IPS-11a (cell line): ENCODE measurements around the gene DRAM1.
"Not testable (repeated sequence)": the region's sequence is repeated elsewhere in the genome, so short reads cannot be mapped to it uniquely, and the experiment has no call there.

Source experiments
- H3K4me3 ChIP-seq: one replicate; pipeline ENCODE4 v1.5.1; 2013; ENCODE audit warnings: low read depth, low read length, control low read depth

Gene DRAM1

DNA sequence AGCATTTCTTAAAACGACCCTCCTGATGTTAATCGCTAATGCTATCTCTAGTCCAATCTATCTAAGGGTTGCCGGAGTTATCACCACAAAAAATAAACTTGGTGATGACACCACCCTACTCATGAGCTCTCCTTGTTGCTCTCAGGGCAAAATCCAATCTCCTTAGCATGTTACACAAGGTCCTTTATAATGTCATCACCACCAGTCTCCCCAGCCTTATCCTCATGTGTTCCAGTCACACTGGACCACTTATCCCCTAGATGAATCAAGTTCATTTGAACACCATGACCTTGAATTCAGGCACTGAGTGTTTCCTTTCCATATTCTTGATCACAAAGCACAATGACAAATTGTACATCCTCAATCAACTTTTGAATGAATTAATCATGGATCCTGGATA, 19.0 kb upstream of the DRAM1 start:
- no peak overlapping the region for H3K4me3 ChIP-seq

DNA sequence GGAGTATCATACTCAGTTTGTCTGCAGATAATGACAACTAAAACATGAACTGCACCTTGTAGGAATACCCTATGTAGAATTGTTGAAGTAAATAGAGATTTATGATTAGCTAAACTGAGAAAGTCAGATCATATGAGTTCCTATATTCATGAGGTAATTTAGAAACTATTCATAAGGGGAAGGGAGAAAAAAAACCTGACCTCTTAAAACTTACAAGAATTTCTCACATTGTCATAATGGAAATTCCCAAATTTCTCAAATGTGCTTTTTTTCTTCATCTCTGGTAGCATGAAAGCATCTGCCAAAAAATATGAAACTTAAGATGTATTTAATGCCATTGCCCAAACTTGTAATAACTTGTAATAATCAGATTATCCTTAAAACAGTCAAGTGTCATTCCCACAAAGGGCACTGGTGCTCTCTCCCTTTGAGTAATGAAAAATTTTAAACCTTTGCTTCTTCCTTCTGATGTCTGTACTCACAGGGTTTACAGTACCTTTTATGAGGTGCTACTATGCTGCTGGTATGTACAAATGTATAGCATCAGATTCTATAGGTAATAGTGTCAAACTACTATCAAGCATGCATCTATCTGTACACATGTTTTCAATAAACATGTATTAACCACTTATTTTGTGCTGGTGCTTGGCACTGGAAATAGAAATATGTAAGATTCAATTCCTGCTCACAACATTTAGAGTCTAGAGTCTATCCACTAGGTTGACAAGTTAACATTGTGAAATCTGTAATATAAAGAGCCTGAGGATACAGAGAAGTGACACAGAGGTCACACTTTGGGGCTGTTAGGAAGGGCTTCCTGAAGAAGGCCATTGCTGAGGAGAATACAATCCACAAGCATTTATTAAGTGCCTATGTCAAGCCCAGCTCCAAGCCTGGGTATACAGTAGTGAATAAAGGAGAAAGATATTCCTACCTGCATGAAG, 17.4 kb upstream of the DRAM1 start:
- H3K4me3 ChIP-seq: no peak overlapping the region

DNA sequence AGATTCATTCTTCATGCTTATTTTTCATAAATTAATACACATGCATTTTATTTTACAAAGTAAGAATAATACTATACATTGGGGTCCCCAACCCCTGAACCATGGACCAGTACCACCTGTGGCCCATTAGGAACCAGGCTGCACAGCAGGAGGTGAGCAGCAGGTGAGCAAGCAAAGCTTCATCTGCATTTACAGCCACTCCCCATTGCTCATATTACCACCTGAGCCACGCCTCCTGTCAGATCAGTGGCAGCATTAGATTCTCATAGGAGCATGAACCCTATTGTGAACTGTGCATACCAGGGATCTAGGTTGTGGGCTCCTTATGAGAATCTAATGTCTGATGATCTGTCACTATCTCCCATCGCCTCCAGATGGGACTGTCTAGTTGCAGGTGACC, 15.7 kb upstream of the DRAM1 start:
- H3K4me3 ChIP-seq: not testable (repeated sequence)

DNA sequence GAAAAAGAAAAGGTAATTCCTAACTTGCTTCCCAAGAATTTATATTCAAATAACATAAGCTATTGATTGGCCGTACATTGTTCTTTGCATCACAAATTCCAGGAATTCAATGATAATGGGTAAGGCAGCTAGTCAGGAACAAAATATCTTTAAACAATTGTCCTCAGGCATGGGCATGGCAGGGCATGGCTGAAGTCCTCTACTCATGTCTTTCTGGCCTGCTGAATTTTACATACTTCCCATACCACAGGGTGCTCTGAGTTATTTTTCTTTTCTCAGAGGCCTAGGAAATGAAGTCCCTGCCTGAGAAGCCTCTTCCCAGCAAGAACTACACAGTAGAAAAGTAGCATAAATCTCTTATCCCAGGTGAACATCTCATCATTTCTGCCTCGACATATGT, 15.1 kb upstream of the DRAM1 start:
- H3K4me3 ChIP-seq: no peak overlapping the region

DNA sequence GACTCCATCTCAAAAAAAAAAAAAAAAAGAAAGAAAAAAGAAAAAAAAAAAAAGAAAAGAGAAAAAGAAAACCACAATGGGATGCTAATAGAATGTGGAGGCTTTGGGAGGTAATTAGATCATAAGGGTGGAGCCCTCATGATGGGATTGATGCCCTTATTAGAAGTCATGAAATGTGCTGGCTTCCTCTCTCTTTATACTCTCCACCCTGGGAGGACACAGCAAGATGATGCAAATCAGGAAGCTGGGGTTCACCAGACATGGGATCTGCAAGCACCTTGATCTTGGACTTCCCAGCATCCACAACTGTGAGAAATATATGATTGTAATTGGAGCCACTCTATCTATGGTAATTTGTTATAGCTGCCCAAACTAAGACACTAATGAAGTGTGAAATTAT, 13.4 kb upstream of the DRAM1 start:
- H3K4me3 ChIP-seq: no peak overlapping the region

DNA sequence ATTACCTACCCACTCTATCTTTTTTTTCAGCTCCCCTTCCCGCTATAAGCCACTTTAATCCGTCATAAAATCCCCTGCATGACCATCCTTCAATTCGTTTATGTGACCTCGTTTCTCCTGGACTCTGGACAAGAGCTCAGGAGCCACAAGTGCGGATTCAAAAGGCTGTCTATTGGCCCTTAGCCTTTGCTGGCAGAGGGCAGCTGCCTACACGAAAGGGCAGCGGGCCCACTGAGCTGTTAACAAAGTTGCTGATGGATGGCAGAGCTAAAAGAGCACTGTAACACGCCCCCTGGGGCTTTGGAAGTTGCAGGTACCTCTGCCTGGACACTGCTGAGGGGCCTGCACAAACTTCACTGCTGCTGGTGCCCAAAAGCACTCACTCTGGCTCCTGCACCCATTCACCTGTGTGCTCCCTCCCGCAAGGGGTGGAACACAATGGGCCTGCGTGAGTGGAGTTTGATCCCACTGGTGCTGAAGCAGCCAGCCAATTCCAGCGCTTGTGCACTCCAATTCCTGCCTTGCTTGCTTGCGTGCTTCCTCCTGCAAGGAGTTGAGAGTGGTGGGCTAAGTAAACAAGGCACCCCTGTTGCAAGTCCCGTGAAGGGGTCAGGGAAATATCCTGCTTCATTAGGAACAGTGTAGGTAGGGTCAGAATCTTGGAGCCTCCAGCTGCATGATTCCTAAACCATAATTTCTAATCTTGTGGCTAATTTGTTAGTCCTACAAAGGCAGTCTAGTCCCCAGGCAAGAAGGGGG, 10.6 kb upstream of the DRAM1 start:
- H3K4me3 ChIP-seq: no peak overlapping the region

DNA sequence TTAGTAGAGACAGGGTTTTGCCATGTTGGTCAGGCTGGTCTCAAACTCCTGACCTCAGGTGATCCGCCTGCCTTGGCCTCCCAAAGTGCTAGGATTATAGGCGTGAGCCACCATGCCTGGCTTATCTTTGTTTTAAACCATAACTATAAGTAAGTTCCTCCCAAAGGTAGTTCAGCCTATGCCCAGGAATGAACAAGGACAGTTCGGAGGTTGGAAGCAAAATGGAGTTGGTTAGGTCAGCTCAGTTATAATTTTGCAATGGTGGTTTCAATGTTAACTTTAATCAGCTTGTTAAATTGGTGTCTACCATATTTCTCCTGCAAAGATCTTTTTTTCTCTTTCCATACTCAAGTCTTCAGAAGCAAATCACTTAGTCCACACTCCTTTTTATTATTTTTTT, 9.8 kb upstream of the DRAM1 start:
- not testable (repeated sequence) for H3K4me3 ChIP-seq

DNA sequence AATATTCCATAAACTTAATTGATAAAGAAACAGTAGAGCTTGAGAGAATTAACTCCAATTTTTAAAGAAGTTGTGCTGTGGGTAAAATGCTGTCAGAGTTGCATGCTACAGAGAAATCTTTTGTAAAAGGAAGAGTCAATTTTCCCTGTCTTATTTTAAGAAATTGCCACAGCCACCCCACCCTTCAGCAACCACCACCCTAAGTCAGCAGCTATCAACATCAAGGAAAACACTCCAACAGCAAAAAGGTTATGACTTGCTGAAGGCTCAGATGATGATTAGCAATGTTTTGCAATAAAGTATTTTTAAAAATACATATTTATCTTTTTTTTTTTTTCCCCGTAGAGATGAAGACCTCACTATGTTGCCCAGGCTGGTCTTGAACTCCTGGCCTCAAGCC, 6.5 kb upstream of the DRAM1 start:
- H3K4me3 ChIP-seq: no peak overlapping the region

DNA sequence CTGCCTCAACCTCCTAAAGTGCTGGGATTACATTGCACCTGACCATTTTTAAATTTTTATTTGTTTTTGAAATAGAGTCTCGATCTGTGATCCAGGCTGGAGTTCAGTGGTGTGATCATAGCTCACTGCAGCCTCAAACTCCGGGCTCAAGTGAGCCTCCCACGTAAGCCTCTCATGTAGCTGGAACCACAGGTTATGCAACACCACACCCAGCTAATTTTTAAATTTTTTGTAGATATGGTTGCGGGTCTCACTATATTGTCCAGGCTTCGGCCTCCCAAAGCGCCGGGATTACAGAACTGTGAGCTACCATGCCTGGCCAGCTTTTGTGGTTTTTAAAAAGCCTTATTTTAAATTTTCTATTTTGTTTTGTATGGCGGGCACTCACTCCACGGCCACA, 2.2 kb upstream of the DRAM1 start:
- H3K4me3 ChIP-seq: no peak overlapping the region

DNA sequence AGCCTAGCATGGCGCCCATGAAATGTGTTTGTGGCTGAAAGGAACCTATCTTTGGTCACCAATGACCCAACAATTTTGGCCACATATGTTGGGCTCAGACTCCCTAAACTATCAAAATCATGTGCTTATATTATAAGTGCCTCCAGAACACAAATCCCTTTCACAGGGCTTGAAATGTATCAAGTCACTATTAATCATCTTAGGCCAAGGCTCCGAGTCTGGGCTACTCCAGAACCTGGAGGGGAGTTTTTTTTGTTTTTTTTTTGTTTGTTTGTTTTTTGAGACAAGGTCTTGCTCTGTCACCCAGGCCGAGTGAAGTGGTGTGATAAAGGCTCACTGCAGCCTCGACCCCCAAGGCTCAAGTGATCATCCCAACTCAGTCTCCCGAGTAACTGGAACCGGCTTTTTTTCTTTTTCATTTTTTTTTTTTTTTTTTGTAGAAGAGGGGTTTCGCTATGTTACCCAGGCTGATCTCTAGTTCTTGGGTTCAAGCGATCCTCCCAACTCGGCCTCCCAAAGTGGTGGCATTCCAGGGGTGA, 989 bp upstream of the DRAM1 start:
- no peak overlapping the region for H3K4me3 ChIP-seq

DNA sequence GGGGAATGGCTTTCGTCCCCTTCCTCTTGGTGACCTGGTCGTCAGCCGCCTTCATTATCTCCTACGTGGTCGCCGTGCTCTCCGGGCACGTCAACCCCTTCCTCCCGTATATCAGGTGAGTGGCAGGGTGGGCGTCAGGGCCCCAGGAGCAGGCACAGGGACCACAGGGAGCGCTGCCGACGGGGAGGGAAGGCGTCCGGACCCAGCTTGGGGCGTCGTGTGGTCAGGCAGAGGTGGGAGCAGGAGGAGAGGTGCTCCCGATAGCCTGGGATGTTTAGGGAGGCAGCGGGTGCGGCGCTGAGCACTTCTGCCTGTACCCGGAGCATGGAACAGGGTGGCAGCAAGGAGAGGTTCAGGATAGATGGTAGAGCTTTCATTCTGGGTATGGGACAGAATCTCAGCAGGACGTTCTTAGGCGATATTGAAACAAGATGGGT, 444 bp downstream of the DRAM1 start:
- H3K4me3 ChIP-seq: peak overlapping the region; percentile 78

DNA sequence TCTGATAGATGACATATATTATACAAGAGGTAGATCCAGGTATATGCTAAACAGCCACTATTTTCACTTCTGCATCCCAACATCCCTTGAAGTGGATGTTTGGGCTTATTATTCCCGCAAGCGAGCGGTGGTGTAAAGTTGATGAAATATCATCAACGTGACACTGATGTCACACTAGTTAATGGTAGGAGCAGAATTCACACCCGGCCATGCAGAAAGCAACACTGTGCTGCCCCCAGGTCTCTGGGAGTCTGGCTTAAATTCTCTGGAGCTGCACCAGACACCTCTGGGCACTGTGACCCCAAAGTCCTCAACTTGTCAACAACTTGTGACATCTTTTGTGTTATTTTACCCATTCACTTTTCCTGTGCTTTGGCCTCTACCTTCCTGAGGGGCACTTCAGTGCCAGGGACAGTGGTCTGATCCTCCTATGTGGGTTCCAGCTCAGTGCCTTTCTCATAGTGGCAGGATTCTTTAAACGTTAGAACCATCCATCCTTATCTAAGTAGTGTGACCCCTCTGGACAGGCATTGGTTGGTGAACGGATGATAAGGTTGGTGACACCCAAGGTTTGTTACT, 952 bp downstream of the DRAM1 start:
- peak overlapping the region; percentile 78 for H3K4me3 ChIP-seq

DNA sequence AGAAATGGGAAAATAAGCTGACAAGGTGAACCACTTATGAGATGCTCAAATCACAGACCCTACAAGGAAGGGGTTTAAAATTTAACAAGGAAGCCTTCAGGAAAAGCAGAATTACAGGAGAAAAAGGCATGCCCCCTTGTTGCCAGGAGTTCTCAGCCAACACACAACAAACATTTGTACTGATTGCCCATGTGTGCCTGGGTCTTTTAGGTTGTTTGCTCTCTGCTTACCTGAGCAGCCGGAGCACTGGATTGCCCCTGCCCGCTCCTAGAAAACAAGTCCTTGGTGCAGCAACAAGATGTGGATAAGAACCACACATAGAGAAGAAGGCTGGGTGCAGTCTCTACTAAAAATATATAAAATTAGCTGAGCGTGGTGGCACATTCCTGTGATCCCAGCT, 3.4 kb downstream of the DRAM1 start:
- no peak overlapping the region for H3K4me3 ChIP-seq

DNA sequence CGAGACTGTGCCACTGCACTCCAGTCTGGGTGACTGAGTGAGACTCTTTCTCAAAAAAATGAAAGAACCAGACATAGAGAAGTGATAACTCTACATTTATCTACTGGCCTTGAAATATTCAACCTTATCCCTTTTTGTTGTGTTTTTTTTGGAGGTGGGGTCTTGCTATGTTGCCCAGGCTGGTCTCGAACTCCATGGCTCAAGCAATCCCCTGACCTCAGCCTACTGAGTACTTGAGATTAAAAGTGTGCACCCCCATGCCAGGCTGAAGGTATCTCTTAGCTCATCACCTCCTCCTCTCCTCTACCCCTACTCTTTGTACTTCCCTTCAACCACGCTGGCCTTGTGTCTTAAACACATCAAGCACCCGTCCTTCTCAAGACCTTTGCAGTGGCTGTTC, 3.8 kb downstream of the DRAM1 start:
- no peak overlapping the region for H3K4me3 ChIP-seq

DNA sequence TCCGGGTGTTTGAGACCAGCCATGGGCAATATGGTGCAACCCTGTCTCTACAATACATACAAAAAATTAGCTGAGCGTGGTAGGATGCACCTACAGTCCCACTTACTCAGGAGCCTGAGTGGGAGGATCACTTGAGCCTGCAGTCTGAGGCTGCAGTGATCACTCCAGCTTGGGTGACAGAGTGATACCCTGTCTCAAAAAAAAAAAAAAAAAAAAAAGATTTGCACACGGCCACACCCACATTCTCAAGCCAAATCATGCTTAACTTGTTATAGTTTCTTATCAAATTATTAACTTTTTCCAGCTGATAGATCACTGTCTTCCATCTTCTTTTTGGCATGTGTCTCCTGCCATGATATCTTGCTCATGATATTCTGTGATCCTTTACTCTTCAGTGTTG, 6.8 kb downstream of the DRAM1 start:
- no peak overlapping the region for H3K4me3 ChIP-seq

DNA sequence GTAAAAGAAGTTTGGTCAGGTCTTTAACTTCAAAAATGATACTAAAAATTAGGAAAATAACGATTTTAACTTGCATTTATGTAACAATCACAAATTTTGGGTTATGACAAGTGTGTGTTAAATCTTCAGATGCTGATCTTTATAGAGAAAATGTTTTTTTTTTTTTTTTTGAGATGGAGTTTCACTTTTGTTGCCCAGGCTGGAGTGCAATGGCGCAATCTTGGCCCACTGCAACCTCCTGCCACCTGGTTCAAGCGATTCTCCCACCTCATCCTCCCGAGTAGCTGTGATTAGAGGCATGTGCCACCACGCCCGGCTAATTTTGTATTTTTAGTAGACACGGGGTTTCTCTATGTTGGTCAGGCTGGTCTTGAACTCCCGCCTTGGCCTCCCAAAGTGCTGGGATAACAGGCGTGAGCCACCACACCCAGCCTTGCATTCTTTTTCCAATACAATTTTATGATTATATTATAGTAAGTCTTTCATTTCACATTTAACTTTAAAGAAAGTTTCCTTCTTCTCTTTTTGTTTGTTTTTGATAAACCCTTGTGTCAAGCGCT, 7.5 kb downstream of the DRAM1 start:
- H3K4me3 ChIP-seq: not testable (repeated sequence)

DNA sequence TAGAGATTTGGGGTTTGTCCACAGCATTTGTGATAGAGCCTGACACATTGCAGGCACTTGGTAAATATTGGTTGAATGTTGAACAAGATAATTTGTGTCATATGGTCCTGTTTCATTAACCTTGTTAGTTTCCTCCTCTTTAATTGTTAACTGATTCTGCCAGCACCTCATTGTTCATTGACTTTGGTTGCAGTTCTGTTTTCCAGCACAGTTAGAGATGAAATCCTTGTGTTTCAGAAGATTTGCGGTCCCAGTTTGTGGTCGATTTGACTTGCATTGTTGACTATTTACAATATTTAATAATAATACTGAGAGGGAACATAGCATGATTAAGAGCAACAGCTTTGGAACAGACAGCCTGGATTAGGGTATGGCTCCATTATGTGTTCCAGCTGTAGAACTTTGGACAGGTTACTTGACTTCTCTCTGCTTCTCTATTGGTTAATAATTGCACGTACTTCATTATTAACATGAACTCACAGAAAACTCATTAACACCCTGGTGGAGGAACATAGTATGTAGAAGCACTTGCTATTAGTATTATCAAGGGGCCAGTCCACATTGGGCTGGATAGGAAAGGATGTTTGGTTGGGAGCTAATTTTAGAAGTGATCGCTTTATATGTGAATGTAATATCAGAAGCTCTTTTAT, 8.7 kb downstream of the DRAM1 start:
- H3K4me3 ChIP-seq: no peak overlapping the region

DNA sequence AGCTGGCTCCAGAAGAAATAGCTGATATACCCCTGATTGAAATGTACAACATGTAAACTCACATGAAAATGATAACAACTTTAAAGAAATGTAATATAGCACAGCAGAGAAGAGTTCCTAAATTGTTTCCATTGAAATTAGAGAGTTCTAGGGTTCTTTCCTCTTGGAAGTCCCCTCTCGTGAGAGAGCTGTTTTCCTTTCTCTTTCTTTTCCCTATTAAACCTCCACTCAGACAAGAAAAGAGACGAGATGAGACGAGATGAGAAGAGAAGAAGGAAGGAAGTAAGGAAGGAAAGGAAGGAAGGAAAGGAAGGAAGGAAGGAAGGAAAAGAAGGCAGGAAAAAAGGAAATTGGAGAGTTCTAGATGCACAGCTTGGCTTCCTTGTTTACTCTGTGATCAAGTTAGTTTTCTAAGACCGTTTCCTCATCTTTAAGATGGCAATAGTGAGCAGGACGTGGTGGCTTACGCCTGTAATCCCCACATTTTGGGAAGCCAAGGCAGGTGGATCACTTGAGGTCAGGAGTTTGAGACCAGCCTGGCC, 11.9 kb downstream of the DRAM1 start:
- H3K4me3 ChIP-seq: no peak overlapping the region

DNA sequence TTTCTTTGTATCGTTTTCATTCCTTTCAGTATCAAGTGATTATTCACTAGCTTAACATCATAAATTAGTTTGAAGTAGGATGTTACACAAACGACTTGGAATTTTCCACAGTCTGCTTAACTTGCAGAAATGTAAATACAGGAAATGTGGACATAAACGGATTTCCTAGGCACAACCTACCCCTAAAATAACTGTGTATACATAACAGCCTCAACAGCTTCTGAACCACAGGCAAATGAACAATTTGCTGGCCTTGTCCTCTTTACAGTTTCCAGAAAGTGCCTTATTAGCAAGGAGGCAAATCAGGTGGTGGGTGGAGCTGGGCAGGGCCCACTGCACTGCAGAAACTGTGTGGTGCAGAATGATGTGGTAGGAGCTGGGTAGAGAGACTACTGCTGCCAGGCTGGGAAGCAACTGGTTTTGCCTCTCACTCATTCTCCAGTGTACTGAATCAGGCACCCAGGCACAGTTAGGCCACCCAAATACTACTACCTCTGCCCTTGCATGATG, 14.1 kb downstream of the DRAM1 start:
- no peak overlapping the region for H3K4me3 ChIP-seq

DNA sequence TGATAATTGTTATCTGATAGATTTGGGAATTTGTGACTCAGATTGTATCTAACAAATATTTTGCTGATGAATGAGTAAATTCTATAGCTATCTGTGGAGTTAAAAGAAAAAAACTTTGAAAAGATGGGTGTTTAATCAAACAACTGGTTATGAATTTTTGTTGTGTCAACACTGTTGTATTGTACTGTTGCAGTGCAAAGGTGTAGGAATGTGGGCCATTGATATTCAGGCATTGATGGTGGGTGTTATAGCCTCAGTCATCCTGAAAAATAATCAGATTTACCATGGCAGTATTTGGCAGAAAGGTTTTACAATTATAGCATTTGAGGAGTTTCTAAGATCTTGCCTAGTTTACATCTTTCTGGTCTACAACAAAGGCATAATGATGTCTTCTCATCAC, 15.4 kb downstream of the DRAM1 start:
- H3K4me3 ChIP-seq: no peak overlapping the region
